ENCODE results near the gene BARX1. TPM values are rescaled to one million over a fixed set of nuclear protein-coding genes. Genes with fewer than 3 reads are reported as not detected.

BARX1 gene
- total RNA-seq, 4 donors from 2014 or later = 17.1 to 20.2 (median 20.2) TPM; not detected in 1

DNA sequence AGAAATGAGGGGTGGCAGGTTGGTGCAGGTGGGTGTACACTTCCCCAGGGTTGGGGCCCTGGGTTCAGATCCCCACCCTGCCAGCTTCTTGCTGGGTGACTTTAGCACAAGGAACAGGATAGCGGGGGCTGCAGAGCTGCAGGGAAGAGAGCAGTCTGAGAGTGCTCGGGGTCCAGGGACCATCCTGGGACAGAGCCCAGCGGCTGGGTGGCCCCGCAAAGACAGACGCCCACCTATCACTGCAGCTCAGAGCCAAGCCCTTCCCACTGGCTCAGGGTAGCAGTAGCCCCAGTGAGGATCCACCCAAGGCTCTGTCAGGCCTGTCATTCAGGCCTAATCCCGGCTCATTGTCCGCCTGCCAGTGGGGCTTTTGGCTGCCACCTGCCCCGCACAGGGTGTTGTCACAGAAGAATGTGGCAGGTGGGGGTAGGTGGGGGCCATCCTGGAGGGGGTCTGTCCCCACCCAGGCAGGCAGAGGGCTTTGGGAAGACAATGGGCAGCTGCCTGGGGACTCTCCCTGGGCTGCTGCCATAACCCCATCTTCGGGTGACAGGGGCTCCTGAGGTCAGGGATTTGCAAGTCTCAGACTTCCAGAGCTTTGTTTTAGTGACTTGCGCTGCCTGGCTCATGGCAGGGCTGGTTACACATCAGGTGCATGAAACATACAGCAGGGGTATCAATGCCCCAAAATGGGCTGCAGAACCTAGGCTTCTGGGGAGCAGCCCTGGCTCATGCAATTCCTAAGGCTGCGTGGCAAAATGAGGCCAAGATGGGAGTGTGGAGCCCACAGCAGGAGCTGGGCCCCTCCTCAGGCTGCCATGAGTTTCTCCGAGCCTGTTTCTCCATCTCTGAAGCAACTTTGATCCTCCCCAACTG, 52.1 kb downstream of the BARX1 start:
- DNase-seq (ENCODE audit: low spot score) = no peak
- ATAC-seq (ENCODE audit: low FRiP score) = no peak
- TF ChIP-seq, protein P1, sequence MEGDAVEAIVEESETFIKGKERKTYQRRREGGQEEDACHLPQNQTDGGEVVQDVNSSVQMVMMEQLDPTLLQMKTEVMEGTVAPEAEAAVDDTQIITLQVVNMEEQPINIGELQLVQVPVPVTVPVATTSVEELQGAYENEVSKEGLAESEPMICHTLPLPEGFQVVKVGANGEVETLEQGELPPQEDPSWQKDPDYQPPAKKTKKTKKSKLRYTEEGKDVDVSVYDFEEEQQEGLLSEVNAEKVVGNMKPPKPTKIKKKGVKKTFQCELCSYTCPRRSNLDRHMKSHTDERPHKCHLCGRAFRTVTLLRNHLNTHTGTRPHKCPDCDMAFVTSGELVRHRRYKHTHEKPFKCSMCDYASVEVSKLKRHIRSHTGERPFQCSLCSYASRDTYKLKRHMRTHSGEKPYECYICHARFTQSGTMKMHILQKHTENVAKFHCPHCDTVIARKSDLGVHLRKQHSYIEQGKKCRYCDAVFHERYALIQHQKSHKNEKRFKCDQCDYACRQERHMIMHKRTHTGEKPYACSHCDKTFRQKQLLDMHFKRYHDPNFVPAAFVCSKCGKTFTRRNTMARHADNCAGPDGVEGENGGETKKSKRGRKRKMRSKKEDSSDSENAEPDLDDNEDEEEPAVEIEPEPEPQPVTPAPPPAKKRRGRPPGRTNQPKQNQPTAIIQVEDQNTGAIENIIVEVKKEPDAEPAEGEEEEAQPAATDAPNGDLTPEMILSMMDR (IDR thresholded peaks at IDR 0.05) = no peak

DNA sequence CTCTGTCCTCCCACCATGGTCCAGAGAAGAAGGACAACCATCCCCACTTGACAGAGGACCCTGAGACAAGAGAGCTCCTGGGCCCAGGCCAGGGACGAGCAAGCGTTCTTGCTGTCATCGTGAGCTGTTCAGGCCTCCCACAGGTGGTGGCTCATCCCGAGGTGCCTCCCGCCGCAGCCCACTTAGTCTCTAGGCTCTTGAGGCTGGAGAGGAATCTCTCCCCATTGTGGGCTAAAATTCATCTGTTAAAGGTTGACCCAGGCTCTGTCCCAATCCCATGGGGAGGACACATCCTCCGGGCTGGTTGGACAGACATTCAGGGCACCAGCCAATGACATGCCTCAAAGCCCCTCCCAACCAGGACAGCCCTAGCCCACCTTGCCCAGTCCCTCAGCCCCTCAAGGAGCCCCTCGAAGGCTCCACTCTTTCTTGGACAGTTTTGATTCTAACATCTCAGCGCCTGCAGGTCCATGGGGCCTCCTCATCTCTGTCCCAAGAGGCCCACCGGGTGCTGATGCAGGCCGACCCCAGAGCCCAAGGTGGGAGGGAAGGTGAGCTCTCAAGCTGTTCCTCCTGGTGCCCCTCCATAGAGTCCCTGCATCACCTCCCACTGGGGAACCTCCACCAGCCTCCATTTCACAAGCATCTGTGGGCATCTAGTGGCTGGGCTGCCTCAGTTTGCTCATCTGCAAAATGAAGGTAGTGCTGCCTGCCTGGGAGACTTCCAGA, 52.9 kb downstream of the BARX1 start:
- ATAC-seq (ENCODE audit: low FRiP score) = no peak
- DNase-seq (ENCODE audit: low spot score) = no peak
- TF ChIP-seq, protein P1 (IDR thresholded peaks at IDR 0.05) = no peak

Other genes with a start within 250 kb of the BARX1 start
- gene PTPDC1, start 129.1 kb upstream of the BARX1 start, total RNA-seq = 10 to 100 TPM in 2 of 4 donors, 1 to 10 TPM in 2; 7.6 to 19.9 (median 12.0) TPM